GM12801 (cell line): ENCODE measurements around the gene SUN1.

Experiments
- CTCF ChIP-seq: IDR thresholded peaks from one replicate; pipeline ENCODE4 v1.5.1; 2011; ENCODE audit warnings: control low read depth; ENCODE audit not compliant: insufficient read length; ENCODE audit errors: extremely low read depth

SUN1 gene

GRCh38 chr7:825386-825785, 6.9 kb upstream of the SUN1 start:
- TF ChIP-seq CTCF = no peak

- no peak for TF ChIP-seq CTCF
These were observed 5.9 kb upstream of the SUN1 start for GRCh38 chr7:826230-826917.

GRCh38 chr7:828793-829561, 3.3 kb upstream of the SUN1 start:
- TF ChIP-seq CTCF = no peak

- TF ChIP-seq CTCF = no peak
These were observed 2.2 kb upstream of the SUN1 start for GRCh38 chr7:830069-830468.

- no peak for TF ChIP-seq CTCF
These were observed 595 bp upstream of the SUN1 start for GRCh38 chr7:831596-832166.

GRCh38 chr7:832968-833424, 720 bp downstream of the SUN1 start:
- no peak for TF ChIP-seq CTCF

- no peak for TF ChIP-seq CTCF
These were observed 1.5 kb downstream of the SUN1 start for GRCh38 chr7:833601-834258.
